CD14-positive monocyte (primary cell): Measurements from ENCODE around the gene CWH43. TPM values are rescaled to one million over a fixed set of nuclear protein-coding genes. Genes with fewer than 3 reads are reported as not detected.
"Not testable (repeated sequence)": the region's sequence is repeated elsewhere in the genome, so short reads cannot be mapped to it uniquely, and the experiment has no call there.

Experiments
- DNase-seq, 3 donors: peaks; one replicate each; pipeline ENCODE4 v3.0.0-alpha.2; 2011 to 2022
- H2AFZ ChIP-seq: 2 replicates; pipeline ENCODE4 v1.6.0; 2012; ENCODE audit warnings: mild to moderate bottlenecking, low read depth, low read length, inconsistent platforms; ENCODE audit not compliant: insufficient read depth, poor library complexity, severe bottlenecking
- H3K27ac ChIP-seq, 2 donors: 1 replicate in 1 of 2; 2 replicates in 1 of 2; pipeline ENCODE4 v1.5.1; 2012 to 2013; ENCODE audit warnings: low read length in 2 of 2, control low read depth in 1 of 2, inconsistent platforms in 1 of 2, low read depth in 1 of 2, mild to moderate bottlenecking in 1 of 2
- H3K27me3 ChIP-seq, 2 donors: one replicate each; pipeline versions ENCODE4 v1.6.0 to v1.6.1; 2011 to 2013; ENCODE audit warnings: low read length in 2 of 2; ENCODE audit not compliant: control insufficient read depth in 2 of 2, insufficient read depth in 2 of 2
- H3K36me3 ChIP-seq, 2 donors: replicated peaks in 1 of 2; 1 replicate in 1 of 2; 2 replicates in 1 of 2; pipeline versions ENCODE4 v1.5.1 to v1.6.1; 2012 to 2013; ENCODE audit warnings: low read length in 2 of 2, control low read depth in 1 of 2, inconsistent platforms in 1 of 2, mild to moderate bottlenecking in 1 of 2; ENCODE audit not compliant: insufficient read depth in 2 of 2, control insufficient read depth in 1 of 2
- H3K4me1 ChIP-seq, 2 donors: 1 replicate in 1 of 2; 2 replicates in 1 of 2; pipeline versions ENCODE4 v1.5.1 to v1.6.1; 2012 to 2013; ENCODE audit warnings: low read length in 2 of 2, control low read depth in 1 of 2, inconsistent platforms in 1 of 2, mild to moderate bottlenecking in 1 of 2, moderate library complexity in 1 of 2; ENCODE audit not compliant: insufficient read depth in 2 of 2, control insufficient read depth in 1 of 2
- H3K4me2 ChIP-seq: replicated peaks from 2 replicates; pipeline ENCODE3; 2012; ENCODE audit warnings: low read length, moderate library complexity, mild to moderate bottlenecking; ENCODE audit not compliant: poor library complexity, severe bottlenecking; ENCODE audit errors: extremely low read depth
- H3K4me3 ChIP-seq, 3 experiments: fragments of 200-600 bp in 1 of 3; sonication (generic) in 1 of 3; replicated peaks in 1 of 3; 1 replicate in 2 of 3; 2 replicates in 1 of 3; pipeline ENCODE4 v1.5.1; 2011 to 2013; ENCODE audit warnings: low read length in 3 of 3, mild to moderate bottlenecking in 3 of 3, control low read depth in 2 of 3, low read depth in 2 of 3, inconsistent platforms in 1 of 3, moderate library complexity in 1 of 3
- H3K79me2 ChIP-seq: 2 replicates; pipeline ENCODE4 v1.6.0; 2012; ENCODE audit warnings: mild to moderate bottlenecking, control low read depth, inconsistent platforms, low read length, moderate library complexity; ENCODE audit not compliant: insufficient read depth
- H3K9ac ChIP-seq: 2 replicates; pipeline ENCODE4 v1.6.0; 2017; ENCODE audit warnings: low read length, mild to moderate bottlenecking; ENCODE audit not compliant: insufficient read depth, poor library complexity, severe bottlenecking
- H3K9me3 ChIP-seq, 2 donors: replicated peaks in 1 of 2; 1 replicate in 1 of 2; 2 replicates in 1 of 2; pipeline versions ENCODE4 v1.5.1 to v1.6.1; 2012 to 2013; ENCODE audit warnings: low read length in 2 of 2, control low read depth in 1 of 2; ENCODE audit not compliant: control insufficient read depth in 1 of 2, insufficient read depth in 1 of 2
- H4K20me1 ChIP-seq: 2 replicates; pipeline ENCODE4 v1.6.0; 2012; ENCODE audit warnings: mild to moderate bottlenecking, low read length, control low read depth, moderate library complexity; ENCODE audit not compliant: insufficient read depth
- H3K27ac Mint-ChIP-seq, 7 donors: one replicate each; pipeline ENCODE4 v1.8.0; 2020; ENCODE audit warnings: mild to moderate bottlenecking in 7 of 7, mixed read lengths in 7 of 7, moderate library complexity in 6 of 7, inconsistent platforms in 2 of 7
- H3K27me3 Mint-ChIP-seq, 3 donors: one replicate each; pipeline ENCODE4 v1.8.0; 2021 to 2022; ENCODE audit warnings: low read depth in 3 of 3, mild to moderate bottlenecking in 3 of 3, mixed read lengths in 3 of 3, moderate library complexity in 3 of 3, inconsistent platforms in 1 of 3
- H3K36me3 Mint-ChIP-seq, 2 donors: one replicate each; pipeline ENCODE4 v1.8.0; 2020; ENCODE audit warnings: mixed read lengths in 2 of 2, inconsistent platforms in 1 of 2, mild to moderate bottlenecking in 1 of 2
- H3K4me1 Mint-ChIP-seq: one replicate; pipeline ENCODE4 v1.8.0; 2020; ENCODE audit warnings: mild to moderate bottlenecking, mixed read lengths
- H3K4me3 Mint-ChIP-seq, 2 donors: one replicate each; pipeline ENCODE4 v1.8.0; 2020; ENCODE audit warnings: mild to moderate bottlenecking in 2 of 2, mixed read lengths in 2 of 2, moderate library complexity in 1 of 2
- H3K9me3 Mint-ChIP-seq, 7 donors: one replicate each; pipeline ENCODE4 v1.8.0; 2020 to 2022; ENCODE audit warnings: mixed read lengths in 7 of 7, mild to moderate bottlenecking in 6 of 7, moderate library complexity in 6 of 7, inconsistent platforms in 2 of 7
- CTCF ChIP-seq: fragments of 200-600 bp; IDR thresholded peaks from one replicate; pipeline ENCODE4 v1.8.0; 2022; ENCODE audit warnings: antibody characterized with exemption, mild to moderate bottlenecking
- WGBS: methylation state at CpG from one replicate; pipeline ENCODE4 v1.1.5; 2013; ENCODE audit warnings: missing lambda C conversion rate; ENCODE audit not compliant: insufficient coverage; 5-methylcytosine and 5-hydroxymethylcytosine counted together
- intact Hi-C, 2 donors: fragments of 100-400 bp; cut with micrococcal nuclease; formaldehyde crosslinking; loops; one replicate each; pipeline versions ENCODE4 v1.15.0 to v1.15.1; 2023
- polyA plus RNA-seq, 3 donors: library from polyadenylated mRNA; depleted of rRNA in 1 of 3; unstranded in 2 of 3; stranded (reverse) in 1 of 3; fragments of 300-500 nt in 2 of 3; fragments of >200 nt in 1 of 3; fragmentation: Illumina TruSeq in 2 of 3; gene quantifications; 1 replicate in 2 of 3; 2 replicates in 1 of 3; pipeline ENCODE4 v1.2.3, GENCODE V29; 2012 to 2021

Gene CWH43
- polyA plus RNA-seq, 3 donors: not detected

- Mint-ChIP-seq H3K9me3 (peaks cover 0 to 6% (median 2%) of the 10 kb centered on the region in 7 donors), H3K4me1 (no peaks in the 10 kb centered on the region), H3K27me3 (no peaks in the 10 kb centered on the region), H3K36me3 (no peaks in the 10 kb centered on the region), H3K4me3 (no peak overlapping the region), H3K27ac (no peak overlapping the region)
- Histone ChIP-seq H4K20me1 (no peaks in the 10 kb centered on the region), H3K4me1 (no peaks in the 10 kb centered on the region), H3K36me3 (no peaks in the 10 kb centered on the region), H2AFZ (no peak overlapping the region), H3K9ac (no peak overlapping the region), H3K27me3 (no peaks in the 10 kb centered on the region), H3K4me2 (no peak overlapping the region), H3K4me3 (no peak overlapping the region), H3K9me3 (no peaks in the 10 kb centered on the region), H3K27ac (no peak overlapping the region), H3K79me2 (no peaks in the 10 kb centered on the region)
- WGBS: 83% methylated on average over 2 of the region's 4 CpGs
- intact Hi-C loops: no loop called here
- no peak for DNase-seq
- TF ChIP-seq CTCF: no peak
These were observed 36.4 kb upstream of the CWH43 start for GRCh38 chr4:48949518-48950219.

- intact Hi-C loops: no loop called here
- DNase-seq: no peak
- H3K4me2 ChIP-seq: no peak overlapping the region
These were observed 31.8 kb upstream of the CWH43 start for GRCh38 chr4:48954314-48954713.

GRCh38 chr4:48957366-48957765, 28.7 kb upstream of the CWH43 start:
- H3K9ac ChIP-seq, H3K27ac ChIP-seq, H3K4me1 ChIP-seq, intact Hi-C loops, H3K4me3 Mint-ChIP-seq, DNase-seq, H2AFZ ChIP-seq, H3K9me3 ChIP-seq, H3K27ac Mint-ChIP-seq, H3K36me3 Mint-ChIP-seq, H3K27me3 ChIP-seq, H4K20me1 ChIP-seq, H3K79me2 ChIP-seq, H3K36me3 ChIP-seq, H3K9me3 Mint-ChIP-seq, H3K4me2 ChIP-seq, H3K4me3 ChIP-seq, H3K4me1 Mint-ChIP-seq, H3K27me3 Mint-ChIP-seq: not testable (repeated sequence)
- 80% methylated on average over 1 of the region's 5 CpGs for WGBS

More at GRCh38 chr4:48954314-48954713, 31.8 kb upstream of the CWH43 start:
- Mint-ChIP-seq H3K4me3 (no peak overlapping the region), H3K27me3 (peaks cover 0 to 7% (median 0%) of the 10 kb centered on the region in 3 donors), H3K36me3 (no peaks in the 10 kb centered on the region), H3K9me3 (peaks cover 0 to 6% (median 2%) of the 10 kb centered on the region in 7 donors), H3K27ac (peak overlapping the region in 1 of 7 donors; percentile 60), H3K4me1 (no peaks in the 10 kb centered on the region)
- no peaks in the 10 kb centered on the region for H3K27me3 ChIP-seq
- H3K36me3 ChIP-seq: no peaks in the 10 kb centered on the region
- H3K79me2 ChIP-seq: no peaks in the 10 kb centered on the region
- H3K27ac ChIP-seq: no peak overlapping the region
- H3K9ac ChIP-seq: no peak overlapping the region
- H3K4me3 ChIP-seq: no peak overlapping the region
- H2AFZ ChIP-seq: no peak overlapping the region
- no peaks in the 10 kb centered on the region for H3K9me3 ChIP-seq
- no peaks in the 10 kb centered on the region for H4K20me1 ChIP-seq
- H3K4me1 ChIP-seq: no peaks in the 10 kb centered on the region
- WGBS: 100% methylated on average over 1 of the region's 2 CpGs
- no peak for TF ChIP-seq CTCF
